IPS DF 6.9 (cell line): ENCODE results near the gene KDM4C.
"Not testable (repeated sequence)": the region's sequence is repeated elsewhere in the genome, so short reads cannot be mapped to it uniquely, and the experiment has no call there.

ENCODE experiments used
- DNase-seq: peaks from one replicate; pipeline ENCODE4 v3.0.0-alpha.2; 2013; ENCODE audit warnings: low read depth, low spot score
- H3K27ac ChIP-seq: one replicate; pipeline ENCODE4 v1.5.1; 2013; ENCODE audit warnings: low read length, control low read depth
- H3K27me3 ChIP-seq: 2 replicates; pipeline ENCODE4 v1.6.1; 2013; ENCODE audit warnings: mild to moderate bottlenecking, low read length; ENCODE audit not compliant: control insufficient read depth, insufficient read depth
- H3K36me3 ChIP-seq: 2 replicates; pipeline ENCODE4 v1.6.1; 2013; ENCODE audit warnings: low read length; ENCODE audit not compliant: control insufficient read depth, insufficient read depth
- H3K4me1 ChIP-seq: 2 replicates; pipeline ENCODE4 v1.6.1; 2013; ENCODE audit warnings: low read length; ENCODE audit not compliant: control insufficient read depth, insufficient read depth
- H3K4me3 ChIP-seq: 2 replicates; pipeline ENCODE4 v1.5.1; 2013; ENCODE audit warnings: mild to moderate bottlenecking, low read length
- H3K9me3 ChIP-seq: 2 replicates; pipeline ENCODE4 v1.6.1; 2013; ENCODE audit warnings: low read length, inconsistent platforms; ENCODE audit not compliant: control insufficient read depth, insufficient read depth
- WGBS: extraction: QIAGEN DNeasy Blood & Tissue Kit; methylation state at CpG from one replicate; pipeline ENCODE4 v1.1.7; 2013; ENCODE audit warnings: mixed read lengths, missing lambda C conversion rate; ENCODE audit not compliant: insufficient read length, insufficient coverage; 5-methylcytosine and 5-hydroxymethylcytosine counted together

The KDM4C gene

GRCh38 chr9:6942406-6942805, 184.6 kb downstream of the KDM4C start:
- no peak overlapping the region for H3K4me3 ChIP-seq
- H3K27ac ChIP-seq = no peak overlapping the region
- no CpG with 5 or more reads among the region's 4 CpGs for WGBS
- no peaks in the 10 kb centered on the region for H3K27me3 ChIP-seq
- DNase-seq = no peak
- no peaks in the 10 kb centered on the region for H3K9me3 ChIP-seq
- H3K36me3 ChIP-seq = no peaks in the 10 kb centered on the region
- no peaks in the 10 kb centered on the region for H3K4me1 ChIP-seq

GRCh38 chr9:6943293-6943692, 185.5 kb downstream of the KDM4C start:
- no CpG with 5 or more reads among the region's 6 CpGs for WGBS
- Histone ChIP-seq H3K9me3 (no peaks in the 10 kb centered on the region), H3K27me3 (no peaks in the 10 kb centered on the region), H3K27ac (no peak overlapping the region), H3K4me3 (no peak overlapping the region), H3K4me1 (no peaks in the 10 kb centered on the region), H3K36me3 (no peaks in the 10 kb centered on the region)
- no peak for DNase-seq

- 100% methylated on average over 1 of the region's 1 CpG for WGBS
- DNase-seq = no peak
- H3K4me3 ChIP-seq = no peak overlapping the region
- no peaks in the 10 kb centered on the region for H3K4me1 ChIP-seq
- H3K27me3 ChIP-seq = no peaks in the 10 kb centered on the region
- no peaks in the 10 kb centered on the region for H3K9me3 ChIP-seq
- H3K36me3 ChIP-seq = no peaks in the 10 kb centered on the region
- no peak overlapping the region for H3K27ac ChIP-seq
Measured at GRCh38 chr9:6944093-6944551, 186.3 kb downstream of the KDM4C start.

GRCh38 chr9:6944896-6945295, 187.1 kb downstream of the KDM4C start:
- Histone ChIP-seq H3K9me3 (no peaks in the 10 kb centered on the region), H3K4me1 (no peaks in the 10 kb centered on the region), H3K27me3 (no peaks in the 10 kb centered on the region), H3K36me3 (no peaks in the 10 kb centered on the region), H3K4me3 (no peak overlapping the region), H3K27ac (no peak overlapping the region)
- no CpG with 5 or more reads among the region's 4 CpGs for WGBS
- no peak for DNase-seq

- no peak for DNase-seq
- Histone ChIP-seq H3K36me3 (no peaks in the 10 kb centered on the region), H3K4me1 (no peaks in the 10 kb centered on the region), H3K27ac (no peak overlapping the region), H3K4me3 (no peak overlapping the region), H3K27me3 (no peaks in the 10 kb centered on the region), H3K9me3 (no peaks in the 10 kb centered on the region)
Measured at GRCh38 chr9:6945816-6946215, 188.0 kb downstream of the KDM4C start.

- Histone ChIP-seq H3K36me3 (no peaks in the 10 kb centered on the region), H3K4me3 (no peak overlapping the region), H3K27me3 (no peaks in the 10 kb centered on the region), H3K4me1 (no peaks in the 10 kb centered on the region), H3K27ac (no peak overlapping the region), H3K9me3 (no peaks in the 10 kb centered on the region)
- WGBS = no CpG with 5 or more reads among the region's 3 CpGs
- DNase-seq = no peak
Measured at GRCh38 chr9:6946583-6947166, 188.9 kb downstream of the KDM4C start.

- not testable (repeated sequence) for H3K9me3 ChIP-seq, H3K4me1 ChIP-seq, H3K36me3 ChIP-seq, DNase-seq, H3K4me3 ChIP-seq, H3K27ac ChIP-seq, H3K27me3 ChIP-seq
- WGBS = no CpG with 5 or more reads among the region's 31 CpGs
Measured at GRCh38 chr9:6948921-6949320, 191.1 kb downstream of the KDM4C start.

GRCh38 chr9:6955251-6955921, 197.6 kb downstream of the KDM4C start:
- no peak overlapping the region for H3K27ac ChIP-seq
- H3K4me1 ChIP-seq = no peaks in the 10 kb centered on the region
- no peak for DNase-seq
- H3K27me3 ChIP-seq = no peaks in the 10 kb centered on the region
- no peaks in the 10 kb centered on the region for H3K9me3 ChIP-seq
- no peaks in the 10 kb centered on the region for H3K36me3 ChIP-seq
- no CpG with 5 or more reads among the region's 7 CpGs for WGBS
- H3K4me3 ChIP-seq = no peak overlapping the region

GRCh38 chr9:6956879-6957278, 199.1 kb downstream of the KDM4C start:
- no peak for DNase-seq
- no peaks in the 10 kb centered on the region for H3K9me3 ChIP-seq
- H3K27me3 ChIP-seq = no peaks in the 10 kb centered on the region
- no peak overlapping the region for H3K27ac ChIP-seq
- no peaks in the 10 kb centered on the region for H3K4me1 ChIP-seq
- H3K36me3 ChIP-seq = no peaks in the 10 kb centered on the region
- no peak overlapping the region for H3K4me3 ChIP-seq
- WGBS = no CpG with 5 or more reads among the region's 2 CpGs

- Histone ChIP-seq H3K4me1 (no peaks in the 10 kb centered on the region), H3K27ac (no peak overlapping the region), H3K27me3 (no peaks in the 10 kb centered on the region), H3K4me3 (no peak overlapping the region), H3K36me3 (no peaks in the 10 kb centered on the region), H3K9me3 (no peaks in the 10 kb centered on the region)
- no peak for DNase-seq
- no CpG with 5 or more reads among the region's 5 CpGs for WGBS
Measured at GRCh38 chr9:6959270-6960000, 201.7 kb downstream of the KDM4C start.
